Thyroid gland (tissue), 4 donors: ENCODE results near the gene SCAF4.

Experiments
- CTCF ChIP-seq, 6 experiments: fragments of 200-600 bp in 3 of 6; fragments of 450-650 bp in 3 of 6; sonication (generic) in 3 of 6; IDR thresholded peaks; one replicate each; pipeline ENCODE4 v1.5.1; 2016 to 2019; ENCODE audit warnings: antibody characterized with exemption in 6 of 6, mild to moderate bottlenecking in 2 of 6, inconsistent platforms in 1 of 6, moderate library complexity in 1 of 6
- POLR2A ChIP-seq, 2 donors: fragments of 450-650 bp; IDR thresholded peaks; one replicate each; pipeline ENCODE4 v1.6.1; 2017; ENCODE audit warnings: antibody characterized with exemption in 2 of 2, mild to moderate bottlenecking in 2 of 2, moderate library complexity in 1 of 2

DNA sequence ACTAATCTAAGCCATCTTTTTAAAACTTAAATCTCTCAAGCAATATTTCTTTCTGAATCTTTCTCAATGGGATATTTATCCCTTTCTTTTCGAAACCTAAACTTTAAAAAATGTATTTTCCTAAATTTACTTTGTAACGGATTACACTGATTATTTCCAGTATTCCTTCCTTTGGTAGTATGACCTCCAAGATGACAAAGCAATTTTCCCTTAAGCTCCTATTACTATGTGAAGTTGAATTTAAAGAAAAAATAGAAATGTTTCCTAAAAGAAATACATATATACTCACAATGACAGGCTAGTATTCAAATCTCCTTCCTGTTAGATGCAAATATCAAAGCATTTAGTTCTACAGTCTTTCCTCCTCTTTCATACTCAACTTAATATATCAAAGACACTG lies 15.8 kb downstream of the SCAF4 start:
- TF ChIP-seq CTCF (IDR thresholded peaks at IDR 0.05), result no peak
- no peak for TF ChIP-seq POLR2A (IDR thresholded peaks at IDR 0.05)
